Type B pancreatic cell (in vitro differentiated cells): ENCODE results near the gene SERPINB4. TPM values are rescaled to one million over a fixed set of nuclear protein-coding genes. Genes with fewer than 3 reads are reported as not detected.

Experiments used
- DNase-seq: peaks from one replicate; pipeline ENCODE4 v3.0.0; 2021; ENCODE audit warnings: mixed read lengths; ENCODE audit not compliant: unreplicated experiment; ENCODE audit errors: extremely low spot score
- H3K27ac Mint-ChIP-seq: 2 replicates; pipeline ENCODE4 v1.8.0; 2021; ENCODE audit warnings: mild to moderate bottlenecking, mixed read lengths
- H3K27me3 Mint-ChIP-seq: 2 replicates; pipeline ENCODE4 v1.8.0; 2021; ENCODE audit warnings: mixed read lengths
- H3K36me3 Mint-ChIP-seq: 2 replicates; pipeline ENCODE4 v1.8.0; 2021; ENCODE audit warnings: mixed read lengths
- H3K4me1 Mint-ChIP-seq: one replicate; pipeline ENCODE4 v1.8.0; 2021; ENCODE audit warnings: mixed read lengths; ENCODE audit not compliant: unreplicated experiment
- H3K4me3 Mint-ChIP-seq: 2 replicates; pipeline ENCODE4 v1.8.0; 2021; ENCODE audit warnings: mild to moderate bottlenecking, mixed read lengths
- H3K9me3 Mint-ChIP-seq: 2 replicates; pipeline ENCODE4 v1.8.0; 2021; ENCODE audit warnings: mixed read lengths
- CTCF ChIP-seq: fragments of 200-600 bp; sonication (generic); conservative IDR thresholded peaks from 2 replicates; pipeline ENCODE4 v1.5.0; 2021; ENCODE audit warnings: antibody characterized with exemption, mild to moderate bottlenecking
- total RNA-seq: library from RNA; stranded (reverse); gene quantifications from 2 replicates; pipeline ENCODE4 v1.2.1, GENCODE V29; 2021; ENCODE audit warnings: low replicate concordance

Gene SERPINB4
- total RNA-seq, 1 donor from 2014 or later = not detected

DNA sequence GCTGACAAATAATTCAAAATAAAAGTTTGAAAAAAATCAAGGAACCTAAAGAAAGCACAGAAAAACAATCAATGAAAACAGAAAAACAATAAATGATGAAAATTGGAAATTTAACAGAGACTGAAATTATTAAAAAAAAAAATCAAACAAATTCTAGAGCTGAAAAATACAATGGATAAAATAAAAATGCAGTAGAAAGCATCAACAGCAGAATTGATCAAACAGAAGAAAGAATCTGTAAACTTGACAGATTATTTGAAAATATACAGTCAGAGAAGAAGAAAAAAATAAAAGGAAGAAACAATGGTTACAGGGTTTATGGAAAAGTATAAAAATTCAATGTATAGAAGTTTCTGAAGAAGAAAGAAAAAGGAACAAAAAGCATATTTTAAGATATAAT lies 16.2 kb downstream of the SERPINB4 start:
- DNase-seq = no peak
- Mint-ChIP-seq H3K4me3 (no peak overlapping the region), H3K27ac (no peak overlapping the region), H3K4me1 (no peaks in the 10 kb centered on the region), H3K27me3 (no peaks in the 10 kb centered on the region), H3K36me3 (no peaks in the 10 kb centered on the region), H3K9me3 (peaks cover 29% of the 10 kb centered on the region)
- TF ChIP-seq CTCF = no peak

GRCh38 chr18:63626431-63626830 lies 17.6 kb downstream of the SERPINB4 start:
- TF ChIP-seq CTCF = no peak
- Mint-ChIP-seq H3K36me3 (no peaks in the 10 kb centered on the region), H3K27ac (no peak overlapping the region), H3K4me1 (no peaks in the 10 kb centered on the region), H3K9me3 (peaks cover 29% of the 10 kb centered on the region), H3K4me3 (no peak overlapping the region), H3K27me3 (no peaks in the 10 kb centered on the region)
- DNase-seq = no peak

- no peak for TF ChIP-seq CTCF
- Mint-ChIP-seq H3K9me3 (peaks cover 35% of the 10 kb centered on the region), H3K27me3 (no peaks in the 10 kb centered on the region), H3K4me3 (no peak overlapping the region), H3K27ac (no peak overlapping the region), H3K36me3 (no peaks in the 10 kb centered on the region), H3K4me1 (no peaks in the 10 kb centered on the region)
- no peak for DNase-seq
Measured at GRCh38 chr18:63624863-63625262, 19.2 kb downstream of the SERPINB4 start.

DNA sequence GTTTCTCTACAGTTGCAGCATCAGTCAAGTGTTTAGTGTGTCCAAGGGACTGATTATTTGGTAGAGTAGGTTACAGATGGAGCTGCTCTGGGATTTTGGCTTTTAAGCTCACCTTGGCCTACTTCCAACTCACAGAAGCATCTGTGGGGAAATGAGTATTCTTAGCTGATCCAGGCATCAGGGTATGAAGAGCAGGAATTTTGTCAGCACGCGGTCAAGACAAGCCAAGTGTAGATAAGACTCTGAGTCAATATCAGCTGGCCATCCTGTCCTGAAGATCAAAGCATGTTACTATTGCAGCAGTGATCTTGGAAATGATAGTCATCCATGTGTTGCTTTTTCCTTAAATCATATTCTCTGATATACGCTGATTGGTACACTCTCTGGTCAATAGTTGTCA lies 24.4 kb downstream of the SERPINB4 start:
- DNase-seq = no peak
- Mint-ChIP-seq H3K27me3 (no peaks in the 10 kb centered on the region), H3K4me1 (no peaks in the 10 kb centered on the region), H3K9me3 (peaks cover 15% of the 10 kb centered on the region), H3K36me3 (no peaks in the 10 kb centered on the region), H3K4me3 (no peak overlapping the region), H3K27ac (no peak overlapping the region)
- no peak for TF ChIP-seq CTCF

DNA sequence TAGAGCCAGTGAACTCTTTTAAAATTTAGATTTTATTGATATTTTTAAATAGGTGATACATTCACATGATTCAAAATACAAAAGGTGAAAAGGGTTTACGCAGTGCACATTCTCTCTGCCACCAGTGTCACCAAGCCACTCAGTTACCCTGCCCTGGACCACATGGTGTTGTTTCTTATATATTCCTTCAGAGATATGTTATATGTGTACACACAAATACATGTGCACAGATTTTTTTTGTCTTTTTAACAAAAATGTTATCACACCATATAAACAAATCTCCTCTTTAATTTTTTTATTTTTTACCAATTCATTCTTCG lies 26.2 kb downstream of the SERPINB4 start:
- Mint-ChIP-seq H3K27ac (no peak overlapping the region), H3K4me3 (no peak overlapping the region)

More for the DNA sequence above, 26.2 kb downstream of the SERPINB4 start:
- TF ChIP-seq CTCF = no peak
- Mint-ChIP-seq H3K27me3 (no peaks in the 10 kb centered on the region), H3K9me3 (peaks cover 7% of the 10 kb centered on the region), H3K36me3 (no peaks in the 10 kb centered on the region), H3K4me1 (no peaks in the 10 kb centered on the region)
- no peak for DNase-seq
